T-helper 2 cell treated with Interferon-gamma antibody and Interleukin-4, amounts not matched to agents 5 μg/mL and 100 μg/mL, for 36 hours (primary cell): ENCODE data around the gene ADAM33.

Experiments
- DNase-seq: peaks from one replicate; pipeline ENCODE4 v3.0.0; 2021; ENCODE audit warnings: low spot score
- H3K27ac Mint-ChIP-seq: one replicate; pipeline ENCODE4 v1.8.0; 2021; ENCODE audit warnings: mild to moderate bottlenecking, mixed read lengths
- H3K27me3 Mint-ChIP-seq: one replicate; pipeline ENCODE4 v1.8.0; 2021; ENCODE audit warnings: low read depth, mixed read lengths
- H3K36me3 Mint-ChIP-seq: one replicate; pipeline ENCODE4 v1.8.0; 2021; ENCODE audit warnings: low read depth, mixed read lengths
- H3K4me1 Mint-ChIP-seq: one replicate; pipeline ENCODE4 v1.8.0; 2021; ENCODE audit warnings: low read depth, mixed read lengths
- H3K4me3 Mint-ChIP-seq: one replicate; pipeline ENCODE4 v1.8.0; 2022; ENCODE audit warnings: mild to moderate bottlenecking, moderate library complexity, mixed read lengths
- H3K9me3 Mint-ChIP-seq: one replicate; pipeline ENCODE4 v1.8.0; 2021; ENCODE audit warnings: mixed read lengths

Gene ADAM33

DNA sequence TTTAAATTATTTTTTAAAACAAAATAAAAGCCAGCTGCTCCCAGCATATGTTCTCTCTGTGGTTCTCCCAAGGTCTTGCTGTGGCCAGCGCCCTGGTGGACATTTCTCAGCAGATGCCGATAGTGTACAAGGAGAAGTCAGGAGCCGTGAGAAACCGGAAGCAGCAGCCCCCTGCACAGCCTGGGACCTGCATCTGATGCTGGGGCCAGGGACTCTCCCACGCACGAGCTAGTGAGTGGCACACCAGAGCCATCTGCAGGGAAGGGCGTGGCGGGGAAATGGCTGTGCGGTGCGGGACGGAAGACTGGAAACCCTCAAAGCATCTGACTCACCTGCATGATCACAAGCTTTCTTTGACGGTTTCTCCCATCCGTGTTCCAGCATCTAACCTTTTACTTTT is 35.2 kb downstream of the ADAM33 start:
- H3K27me3 Mint-ChIP-seq = no peaks in the 10 kb centered on the region
- no peak overlapping the region for H3K4me3 Mint-ChIP-seq
- no peaks in the 10 kb centered on the region for H3K9me3 Mint-ChIP-seq
- DNase-seq = no peak
- peaks cover 2% of the 10 kb centered on the region for H3K36me3 Mint-ChIP-seq
- H3K4me1 Mint-ChIP-seq = no peaks in the 10 kb centered on the region
- H3K27ac Mint-ChIP-seq = no peak overlapping the region

DNA sequence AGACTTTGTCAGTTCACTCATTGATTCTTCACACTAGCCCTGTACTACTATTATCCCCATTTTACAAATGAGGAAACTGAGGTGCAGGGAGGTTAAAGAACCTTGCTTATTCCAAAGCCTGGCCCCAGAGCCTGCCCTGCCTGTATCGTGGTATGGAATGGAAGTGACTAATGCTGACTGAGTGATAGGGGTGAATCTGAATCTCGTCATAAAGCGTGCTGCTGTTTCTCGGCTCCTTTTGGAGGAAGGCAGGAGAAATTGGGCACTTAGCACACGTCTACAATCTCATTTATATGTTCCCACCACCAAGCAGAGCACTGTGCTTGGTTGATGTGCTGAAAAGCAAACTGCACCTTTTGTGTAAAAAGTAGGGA is 35.8 kb downstream of the ADAM33 start:
- H3K4me1 Mint-ChIP-seq = no peaks in the 10 kb centered on the region
- DNase-seq = no peak
- H3K9me3 Mint-ChIP-seq = no peaks in the 10 kb centered on the region
- no peaks in the 10 kb centered on the region for H3K27me3 Mint-ChIP-seq
- H3K36me3 Mint-ChIP-seq = peaks cover 2% of the 10 kb centered on the region
- H3K4me3 Mint-ChIP-seq = no peak overlapping the region
- H3K27ac Mint-ChIP-seq = no peak overlapping the region

DNA sequence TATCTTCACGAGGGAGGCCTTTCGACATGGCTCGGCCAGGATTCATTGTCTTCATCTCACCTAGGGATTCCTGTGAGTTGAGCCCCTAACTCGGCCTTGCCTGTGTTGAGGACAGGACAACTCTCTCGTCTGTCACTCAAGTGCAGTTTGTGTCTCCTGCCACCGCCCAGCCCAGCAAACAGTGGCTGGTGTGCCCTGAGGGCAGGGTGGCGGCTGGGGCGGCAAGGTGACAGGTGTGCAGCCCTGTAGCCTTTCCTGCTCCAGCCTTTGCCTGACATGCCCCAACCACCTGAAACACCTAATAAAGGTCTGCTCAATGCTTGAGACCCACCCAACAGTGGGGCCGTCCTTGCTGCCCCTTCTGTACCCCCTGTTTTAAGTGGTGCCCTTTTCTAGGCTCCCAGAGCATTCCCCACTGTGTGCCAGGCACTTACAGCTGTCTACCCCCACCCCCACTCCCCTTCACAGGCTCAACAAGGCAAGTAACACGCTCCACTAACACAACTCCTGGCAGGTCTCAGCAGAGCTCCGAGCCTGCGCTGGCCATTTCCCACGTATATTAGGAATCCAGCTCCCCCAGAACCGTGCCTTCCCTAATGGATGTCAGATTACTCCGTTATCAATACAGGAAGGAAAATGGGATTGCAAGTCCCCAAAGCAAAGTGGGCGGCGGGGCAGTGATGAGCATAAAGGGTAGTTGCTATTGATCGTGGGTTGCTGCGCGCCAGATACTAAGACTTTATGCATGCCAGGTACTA is 36.3 kb downstream of the ADAM33 start:
- no peak for DNase-seq
- no peak overlapping the region for H3K27ac Mint-ChIP-seq
- no peak overlapping the region for H3K4me3 Mint-ChIP-seq
- no peaks in the 10 kb centered on the region for H3K27me3 Mint-ChIP-seq
- no peaks in the 10 kb centered on the region for H3K4me1 Mint-ChIP-seq
- H3K9me3 Mint-ChIP-seq = no peaks in the 10 kb centered on the region
- H3K36me3 Mint-ChIP-seq = peaks cover 4% of the 10 kb centered on the region

DNA sequence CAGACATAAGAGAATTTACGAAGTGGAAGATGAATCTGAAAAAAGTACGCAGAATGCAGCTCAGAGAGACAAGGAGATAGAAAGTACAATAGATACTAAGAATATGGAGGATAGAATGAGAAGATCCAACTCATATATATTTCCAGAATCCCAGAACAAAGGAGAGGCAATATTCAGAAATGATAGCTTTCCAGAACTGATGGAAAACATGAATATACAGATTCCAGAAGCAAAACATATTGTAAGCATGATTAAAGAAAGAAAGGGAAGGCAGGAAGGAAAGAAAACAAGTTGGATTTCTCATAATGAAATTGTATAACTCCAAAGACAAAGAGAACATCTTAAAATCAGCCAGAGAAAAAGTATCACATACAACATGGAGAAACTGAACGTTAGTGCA is 41.6 kb downstream of the ADAM33 start:
- Mint-ChIP-seq H3K27ac (no peak overlapping the region), H3K9me3 (peaks cover 3% of the 10 kb centered on the region), H3K36me3 (peaks cover 4% of the 10 kb centered on the region), H3K4me1 (no peaks in the 10 kb centered on the region), H3K27me3 (no peaks in the 10 kb centered on the region), H3K4me3 (no peak overlapping the region)
- no peak for DNase-seq

DNA sequence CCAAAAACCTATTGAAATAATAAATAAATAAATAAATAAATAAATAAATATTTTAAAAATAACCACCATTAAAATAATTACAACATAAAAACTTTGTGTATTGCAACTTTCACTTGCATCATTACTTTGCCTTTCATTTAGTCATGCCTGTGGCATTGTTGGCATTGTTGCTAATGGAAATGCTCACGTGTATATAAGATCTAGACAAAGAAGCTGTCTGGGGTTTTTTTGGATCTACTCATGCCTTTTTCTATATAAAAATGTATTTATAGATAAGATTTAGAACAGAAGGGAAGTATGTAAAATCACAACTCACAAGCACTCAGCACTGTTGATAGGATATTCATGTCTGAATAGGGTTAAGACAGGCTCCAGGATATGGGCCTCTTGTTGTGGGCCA is 46.5 kb downstream of the ADAM33 start:
- no peaks in the 10 kb centered on the region for H3K36me3 Mint-ChIP-seq
- no peak overlapping the region for H3K27ac Mint-ChIP-seq
- no peak for DNase-seq
- H3K9me3 Mint-ChIP-seq = peaks cover 3% of the 10 kb centered on the region
- no peaks in the 10 kb centered on the region for H3K27me3 Mint-ChIP-seq
- no peak overlapping the region for H3K4me3 Mint-ChIP-seq
- peaks cover 3% of the 10 kb centered on the region for H3K4me1 Mint-ChIP-seq

DNA sequence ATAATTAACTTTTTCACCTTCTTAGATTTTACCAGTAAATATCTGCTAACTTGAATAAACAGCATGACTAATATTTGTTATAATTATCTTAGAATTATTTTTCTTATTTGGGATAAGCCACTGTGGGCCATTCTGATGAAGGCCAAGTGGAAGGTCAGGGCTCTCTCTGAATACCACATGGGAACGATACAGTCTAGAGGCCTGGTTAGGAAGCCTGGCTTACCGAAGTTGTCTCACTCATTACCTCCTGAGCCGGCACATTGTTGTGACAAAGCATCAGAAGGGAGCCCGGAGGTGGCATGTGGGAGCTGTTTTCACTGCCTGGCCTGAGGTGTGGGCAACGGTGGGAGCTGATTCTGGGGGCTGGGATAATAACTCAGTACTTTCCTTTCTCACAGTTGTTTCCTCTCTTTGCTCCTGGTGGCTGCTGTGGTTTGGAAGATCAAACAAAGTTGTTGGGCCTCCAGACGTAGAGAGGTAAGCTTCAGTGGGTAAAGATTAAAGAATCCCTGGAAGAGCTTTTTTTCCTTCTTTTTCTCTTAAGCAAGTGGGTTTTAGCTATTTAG is 47.8 kb downstream of the ADAM33 start:
- no peak overlapping the region for H3K27ac Mint-ChIP-seq
- no peak overlapping the region for H3K4me3 Mint-ChIP-seq
- DNase-seq = no peak
- no peaks in the 10 kb centered on the region for H3K27me3 Mint-ChIP-seq
- no peaks in the 10 kb centered on the region for H3K9me3 Mint-ChIP-seq
- H3K4me1 Mint-ChIP-seq = peaks cover 3% of the 10 kb centered on the region
- H3K36me3 Mint-ChIP-seq = no peaks in the 10 kb centered on the region

DNA sequence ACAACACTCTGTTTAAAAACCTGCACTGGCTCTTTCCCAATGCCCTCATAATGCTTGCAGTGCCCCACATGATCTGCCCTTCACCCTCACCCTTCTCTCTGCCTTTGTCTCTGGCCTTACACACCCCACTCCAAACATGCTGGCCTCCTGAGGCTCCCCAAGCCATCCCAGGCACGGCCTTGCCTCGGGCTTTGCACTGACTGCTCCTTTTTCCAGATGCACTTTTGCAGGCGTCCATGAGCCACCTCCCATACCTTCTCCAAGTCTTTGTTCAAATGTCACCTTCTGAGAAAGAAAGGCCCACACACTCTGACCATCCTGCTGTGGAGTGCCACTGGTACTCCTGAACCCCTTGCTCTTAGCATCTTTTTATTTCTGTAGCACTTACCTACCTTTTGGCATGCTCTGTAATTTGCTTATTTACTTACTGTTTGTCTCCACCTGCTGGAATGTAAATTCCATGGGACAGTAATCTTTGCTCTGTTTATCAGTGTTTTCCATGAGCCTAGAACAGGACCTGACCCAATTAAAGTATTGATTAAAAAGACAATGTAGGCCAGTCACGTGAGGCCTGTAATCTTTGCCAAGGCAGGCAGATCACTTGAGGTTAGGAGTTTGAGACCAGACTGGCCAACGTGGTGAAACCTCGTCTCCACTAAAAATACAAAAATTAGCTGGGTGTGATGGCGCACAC is 49.4 kb downstream of the ADAM33 start:
- no peaks in the 10 kb centered on the region for H3K36me3 Mint-ChIP-seq
- no peak overlapping the region for H3K27ac Mint-ChIP-seq
- H3K27me3 Mint-ChIP-seq = no peaks in the 10 kb centered on the region
- no peaks in the 10 kb centered on the region for H3K9me3 Mint-ChIP-seq
- no peak for DNase-seq
- H3K4me1 Mint-ChIP-seq = peaks cover 3% of the 10 kb centered on the region
- no peak overlapping the region for H3K4me3 Mint-ChIP-seq

DNA sequence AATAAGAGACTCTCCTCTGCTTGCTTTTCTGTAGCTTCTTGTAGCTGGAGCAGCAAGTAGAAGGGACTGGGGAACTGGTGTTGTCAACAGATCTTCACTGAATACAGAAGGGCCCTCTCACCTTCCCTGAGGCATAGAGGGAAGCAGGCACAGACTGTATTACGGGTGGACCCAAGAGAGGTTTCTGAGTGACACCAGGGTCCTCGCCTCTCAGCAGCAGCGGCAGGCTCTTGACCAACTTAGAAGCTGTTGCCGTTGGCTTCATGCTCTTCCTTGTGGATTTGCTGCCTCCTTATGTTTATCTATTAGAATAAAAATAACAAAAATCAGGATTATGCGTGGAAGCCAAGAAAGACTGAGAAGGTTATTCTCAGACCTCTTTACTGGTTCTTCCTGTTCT is 50.3 kb downstream of the ADAM33 start:
- Mint-ChIP-seq H3K9me3 (no peaks in the 10 kb centered on the region), H3K4me1 (peaks cover 3% of the 10 kb centered on the region), H3K27me3 (no peaks in the 10 kb centered on the region), H3K36me3 (no peaks in the 10 kb centered on the region), H3K4me3 (no peak overlapping the region), H3K27ac (no peak overlapping the region)
- DNase-seq = no peak

DNA sequence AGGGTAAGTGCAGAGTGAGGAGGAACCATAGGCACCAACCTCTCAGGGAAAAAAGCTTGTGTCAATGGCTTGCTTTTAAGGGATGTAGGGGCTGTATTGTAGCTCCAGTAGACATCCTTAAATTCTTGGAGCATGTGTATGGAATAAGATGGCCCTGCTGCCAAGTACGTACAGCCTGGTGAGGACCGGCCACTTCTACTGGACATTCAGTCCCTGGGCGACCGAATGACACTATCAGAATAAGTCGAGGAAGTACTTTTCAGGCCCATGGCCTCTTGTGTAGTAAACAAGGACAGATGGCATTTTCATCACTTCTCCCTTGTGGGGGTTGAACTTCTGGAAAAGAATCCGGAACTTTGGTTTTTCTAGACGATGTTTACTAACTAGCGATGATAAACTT is 51.4 kb downstream of the ADAM33 start:
- Mint-ChIP-seq H3K36me3 (no peaks in the 10 kb centered on the region), H3K4me3 (no peak overlapping the region), H3K4me1 (peaks cover 3% of the 10 kb centered on the region), H3K27ac (no peak overlapping the region), H3K27me3 (no peaks in the 10 kb centered on the region), H3K9me3 (no peaks in the 10 kb centered on the region)
- no peak for DNase-seq

DNA sequence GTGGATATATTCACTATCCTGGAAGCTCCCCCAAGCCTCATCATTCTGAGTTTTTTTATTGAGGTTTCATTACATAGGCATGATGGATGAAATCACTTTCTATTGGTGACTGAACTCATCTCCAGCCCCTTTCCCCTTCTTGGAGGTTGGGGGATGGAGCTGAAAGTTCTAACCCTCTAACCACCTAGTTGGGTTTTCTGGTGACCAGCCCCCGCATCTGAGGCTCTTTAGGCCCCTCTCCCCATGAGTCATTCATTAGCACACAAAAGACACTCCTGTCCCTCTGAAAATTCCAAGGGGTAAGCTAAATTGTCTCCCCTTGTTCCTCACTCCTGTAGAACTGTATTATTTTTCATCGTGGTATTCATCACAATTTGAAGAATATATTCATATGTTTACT is 51.9 kb downstream of the ADAM33 start:
- Mint-ChIP-seq H3K4me3 (no peak overlapping the region), H3K27ac (no peak overlapping the region), H3K36me3 (no peaks in the 10 kb centered on the region), H3K27me3 (no peaks in the 10 kb centered on the region), H3K4me1 (peaks cover 3% of the 10 kb centered on the region), H3K9me3 (no peaks in the 10 kb centered on the region)
- no peak for DNase-seq

DNA sequence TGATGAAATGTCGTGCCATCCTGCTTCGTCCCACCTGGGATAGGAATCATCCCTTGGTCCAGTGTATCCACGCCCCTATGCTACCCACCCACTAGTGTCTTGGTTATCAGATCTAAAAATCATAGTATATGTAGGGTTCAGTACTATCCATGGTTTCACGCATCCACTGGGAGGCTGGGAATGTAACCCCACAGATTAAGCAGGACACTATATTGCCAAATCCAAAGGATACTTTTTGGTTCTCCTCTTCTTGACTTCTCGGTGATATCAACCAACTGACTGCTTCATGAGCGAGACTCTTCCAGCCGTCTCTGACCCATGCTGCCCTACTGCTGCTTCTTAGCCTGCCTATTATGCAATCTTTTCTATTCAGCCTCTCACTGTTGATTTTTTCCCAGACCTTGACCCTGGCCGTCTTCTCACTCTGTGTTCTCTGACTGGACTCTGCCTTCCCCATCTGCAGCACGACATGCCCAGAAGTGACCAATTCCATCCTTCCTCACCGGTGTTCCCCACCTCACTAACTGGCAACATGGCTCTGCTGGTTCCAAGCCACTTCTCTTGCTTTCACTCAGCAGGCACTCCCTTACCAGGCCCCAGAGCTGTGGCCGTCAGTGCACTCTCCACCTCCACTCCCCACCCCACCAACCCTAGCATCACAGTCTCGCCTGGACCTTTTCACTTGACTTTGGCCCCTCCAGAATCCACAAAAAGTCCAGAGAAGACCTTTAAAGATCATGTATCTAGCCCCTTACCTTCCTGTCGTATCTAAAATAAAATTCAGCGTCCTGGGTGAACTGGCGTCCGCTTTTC is 53.1 kb downstream of the ADAM33 start:
- Mint-ChIP-seq H3K27ac (no peak overlapping the region), H3K36me3 (no peaks in the 10 kb centered on the region), H3K27me3 (no peaks in the 10 kb centered on the region), H3K9me3 (no peaks in the 10 kb centered on the region), H3K4me1 (no peaks in the 10 kb centered on the region), H3K4me3 (no peak overlapping the region)
- no peak for DNase-seq

DNA sequence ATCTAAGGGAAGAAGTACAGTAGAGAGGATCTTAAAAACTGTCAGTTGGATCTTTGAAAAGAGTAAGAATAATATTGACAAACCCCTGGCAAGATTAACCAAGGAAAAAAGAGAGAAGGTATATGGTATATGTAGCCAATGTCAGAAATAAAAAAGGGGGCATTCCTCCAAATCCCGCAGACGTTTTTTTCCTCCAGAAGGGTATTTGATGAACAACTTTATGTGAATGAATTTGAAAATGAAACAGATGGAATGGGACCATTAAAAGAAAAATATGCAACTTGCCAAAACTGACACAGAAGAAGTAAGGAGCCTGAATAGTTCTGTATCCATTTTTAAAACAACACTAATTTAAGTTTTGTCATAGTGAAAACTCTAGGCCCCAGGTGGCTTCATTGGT is 54.3 kb downstream of the ADAM33 start:
- Mint-ChIP-seq H3K36me3 (no peaks in the 10 kb centered on the region), H3K27me3 (no peaks in the 10 kb centered on the region), H3K9me3 (no peaks in the 10 kb centered on the region), H3K27ac (no peak overlapping the region), H3K4me1 (no peaks in the 10 kb centered on the region), H3K4me3 (no peak overlapping the region)
- no peak for DNase-seq

DNA sequence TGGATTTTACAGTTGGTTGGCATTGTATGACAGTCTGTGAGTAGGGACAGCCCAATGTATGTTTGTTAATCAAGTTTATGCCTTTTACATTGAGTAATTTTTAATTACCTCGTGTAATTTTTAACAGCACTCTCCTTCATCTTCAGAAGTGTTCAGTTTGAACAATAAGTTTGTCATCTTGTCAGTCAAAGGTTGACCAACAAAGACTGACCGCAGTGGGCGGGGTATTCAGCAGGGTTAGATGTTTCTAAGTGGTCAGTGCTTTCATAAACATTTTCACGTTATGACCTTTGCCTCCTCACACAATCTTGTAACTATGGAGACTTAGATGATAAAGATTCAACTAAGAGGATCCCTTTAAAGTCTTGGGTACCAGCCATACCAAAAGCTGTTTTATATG is 59.4 kb downstream of the ADAM33 start:
- H3K4me3 Mint-ChIP-seq = no peak overlapping the region
- H3K27me3 Mint-ChIP-seq = no peaks in the 10 kb centered on the region
- H3K36me3 Mint-ChIP-seq = no peaks in the 10 kb centered on the region
- no peak for DNase-seq
- no peaks in the 10 kb centered on the region for H3K9me3 Mint-ChIP-seq
- no peak overlapping the region for H3K27ac Mint-ChIP-seq
- H3K4me1 Mint-ChIP-seq = no peaks in the 10 kb centered on the region

DNA sequence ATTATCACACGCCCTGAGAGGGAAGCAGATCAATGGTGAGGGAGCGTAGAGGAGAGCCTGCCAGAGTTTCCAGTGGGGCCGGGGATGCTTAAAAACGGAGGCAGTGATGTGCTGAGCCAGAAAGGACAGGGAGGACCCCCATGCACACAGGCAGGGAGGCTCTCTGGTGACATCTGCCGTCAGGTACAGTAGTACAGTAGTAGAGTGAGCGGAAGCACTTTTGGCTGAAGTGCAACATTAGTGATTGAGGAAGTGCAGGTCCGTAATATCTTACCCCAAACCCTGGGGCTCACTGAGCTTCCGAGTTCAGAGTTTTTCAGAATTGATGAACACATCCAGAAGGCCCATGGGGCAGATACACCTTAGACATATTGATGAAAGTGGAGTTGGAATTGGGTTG is 60.7 kb downstream of the ADAM33 start:
- Mint-ChIP-seq H3K27ac (no peak overlapping the region), H3K9me3 (no peaks in the 10 kb centered on the region), H3K36me3 (no peaks in the 10 kb centered on the region), H3K4me3 (no peak overlapping the region), H3K27me3 (no peaks in the 10 kb centered on the region), H3K4me1 (no peaks in the 10 kb centered on the region)
- DNase-seq = no peak
